CD4-positive, alpha-beta T cell treated with Interleukin-15 for 4 hours (primary cell): ENCODE results near the gene NOD1.
A peak's percentile ranks its signal among the peaks of the same experiment; 100 is the strongest.
"Not testable (repeated sequence)": the region's sequence is repeated elsewhere in the genome, so short reads cannot be mapped to it uniquely, and the experiment has no call there.

Experiments used
- DNase-seq: peaks from one replicate; pipeline ENCODE4 v3.0.0-alpha.2; 2020; ENCODE audit warnings: low spot score

The NOD1 gene

DNA sequence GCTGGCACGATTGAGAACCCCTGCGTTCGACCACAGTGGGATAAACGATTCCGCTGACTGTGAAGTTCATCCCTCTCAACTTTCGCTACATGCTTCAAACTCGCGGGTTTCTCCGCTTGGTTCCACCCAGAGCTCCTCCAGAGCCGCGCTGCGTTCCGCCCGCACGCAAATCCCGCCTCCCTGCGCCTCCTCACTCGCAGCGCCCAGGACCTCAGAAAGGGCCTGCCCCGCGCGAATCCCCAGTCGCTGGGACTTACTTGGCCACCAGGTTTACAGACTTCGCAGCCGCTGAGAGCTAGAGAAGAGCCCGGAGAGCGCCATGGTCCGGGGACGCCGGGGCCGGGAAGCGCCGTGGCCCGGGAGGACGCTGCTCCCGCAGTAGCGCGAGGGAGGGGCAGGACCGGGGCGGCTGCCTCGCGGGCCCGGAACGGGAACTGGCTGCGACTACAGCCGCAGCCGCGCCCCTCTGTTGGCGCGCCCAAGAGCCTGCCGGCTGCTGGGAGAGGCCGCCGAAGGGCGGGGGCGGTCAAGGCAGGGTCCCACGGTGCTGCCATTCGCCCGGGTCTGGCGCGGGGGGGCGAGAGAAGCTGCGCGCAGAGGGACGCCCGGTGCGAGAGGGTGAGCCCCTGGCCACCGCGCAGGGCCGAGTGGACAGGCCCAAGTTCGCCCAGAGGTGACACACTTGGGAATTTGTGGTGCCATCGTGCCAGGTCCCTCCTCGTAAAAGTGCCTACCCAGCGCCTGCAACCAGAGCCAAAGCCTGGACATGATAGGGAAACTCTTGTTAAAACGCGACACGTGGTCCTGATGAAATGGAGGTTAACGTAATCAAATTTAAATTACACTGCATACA is at the start of gene NOD1:
Gene NOD1, minus strand, starts transcription at position 436 of the 853 bp plus-strand sequence. CDS start 21,863 bp downstream, outside the sequence.
- peak; percentile 58 for DNase-seq

- not testable (repeated sequence) for DNase-seq
These were observed 48.7 kb upstream of the NOD1 start for GRCh38 chr7:30527297-30527696.

DNA sequence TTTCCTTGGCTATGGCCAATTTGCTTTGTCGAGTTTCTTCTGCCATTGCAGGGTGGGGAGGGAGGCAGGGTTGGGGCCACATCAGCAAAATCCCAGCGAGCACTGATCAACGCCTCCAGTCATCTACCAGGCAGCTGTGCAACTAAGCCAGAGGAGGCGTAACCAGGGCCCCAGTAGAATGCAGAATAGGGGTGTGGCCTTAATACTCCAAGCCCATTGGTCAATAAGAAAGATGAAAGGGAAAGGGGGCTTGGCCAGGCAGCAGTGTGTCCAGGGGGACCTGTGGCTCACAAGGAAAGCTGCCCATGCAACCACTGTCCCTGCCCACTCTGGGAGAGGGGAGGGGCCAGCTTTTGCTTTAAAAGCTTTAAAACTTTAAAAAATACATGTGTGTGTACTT is 47.6 kb upstream of the NOD1 start:
- DNase-seq = no peak

GRCh38 chr7:30525429-30525828 is 46.8 kb upstream of the NOD1 start:
- no peak for DNase-seq

- no peak for DNase-seq
These were observed 46.0 kb upstream of the NOD1 start for GRCh38 chr7:30524545-30524944.

DNA sequence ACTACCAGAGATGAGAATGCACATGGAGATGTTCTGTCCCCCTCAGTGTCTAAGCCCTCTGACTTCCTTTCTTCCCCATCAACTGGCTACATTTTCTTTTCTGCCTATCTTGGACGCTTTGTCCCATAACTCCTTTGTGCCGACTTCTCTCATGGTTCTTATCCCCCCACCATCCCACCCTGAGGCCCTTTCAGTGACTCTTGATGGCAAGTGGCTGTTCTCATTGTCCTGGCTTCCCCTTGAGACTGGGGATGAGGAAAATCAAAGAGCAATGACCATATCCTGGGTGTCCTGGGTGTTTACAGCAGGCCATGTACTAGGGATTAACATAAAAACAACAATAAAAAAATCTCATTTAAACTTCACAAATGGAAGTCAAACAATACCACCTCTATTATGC is 44.9 kb upstream of the NOD1 start:
- no peak for DNase-seq

GRCh38 chr7:30522159-30522558 is 43.6 kb upstream of the NOD1 start:
- DNase-seq = no peak

DNA sequence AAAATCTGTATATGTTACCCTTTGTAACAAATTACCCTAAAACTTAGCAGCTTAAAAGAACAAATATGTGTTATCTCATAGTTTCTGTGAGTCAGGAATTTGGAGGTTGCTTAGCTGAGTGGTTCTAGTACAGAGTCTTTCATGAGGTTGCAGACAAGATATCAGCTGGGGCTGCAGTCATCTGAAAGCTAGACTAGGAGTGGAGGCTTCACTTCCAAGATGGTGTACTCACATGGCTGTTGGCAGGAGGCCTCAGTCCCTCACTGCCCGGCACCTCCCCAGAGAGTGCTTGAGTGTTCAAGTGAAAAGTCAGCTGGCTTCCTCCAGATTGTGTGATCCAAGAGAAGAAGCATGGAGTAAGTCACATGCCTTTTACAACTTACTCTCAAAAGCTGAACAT is 42.9 kb upstream of the NOD1 start:
- no peak for DNase-seq

DNA sequence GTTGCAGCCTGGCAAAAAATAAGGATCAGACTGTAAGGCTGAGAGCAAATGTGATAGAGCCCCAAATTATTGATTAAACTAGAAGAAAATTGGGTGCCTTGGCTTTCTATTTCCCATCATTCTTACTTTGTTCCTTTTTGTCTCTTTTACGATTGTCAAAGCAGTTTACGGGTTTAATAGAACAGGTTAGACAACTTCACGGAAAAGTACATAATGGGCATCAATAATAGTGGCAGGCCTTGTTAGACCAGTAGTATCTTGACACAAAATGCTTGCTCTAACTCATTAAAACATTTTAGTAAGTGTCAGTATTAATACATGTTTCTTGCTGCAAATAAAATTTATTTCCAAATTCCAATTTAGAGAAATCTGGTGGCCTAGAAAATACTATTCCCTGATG is 40.5 kb upstream of the NOD1 start:
- no peak for DNase-seq

DNA sequence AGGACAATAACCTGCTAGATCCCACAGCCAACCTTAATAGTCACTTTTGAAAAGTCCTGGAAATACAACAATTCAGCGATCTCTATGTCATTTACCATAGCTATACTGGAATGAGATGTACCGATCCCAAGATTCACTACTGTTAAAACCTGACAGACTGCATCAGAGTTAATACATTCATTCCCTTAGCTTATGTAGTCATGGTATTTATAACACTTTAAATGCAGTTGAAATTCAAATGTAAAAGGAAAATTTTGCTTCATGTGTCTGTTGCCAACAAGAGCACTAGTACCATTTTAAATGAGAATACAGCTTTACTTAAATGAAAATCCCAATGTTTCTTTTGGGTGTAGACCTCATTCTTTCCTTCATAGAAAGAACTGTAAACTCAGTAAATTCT is 37.2 kb upstream of the NOD1 start:
- no peak for DNase-seq

DNA sequence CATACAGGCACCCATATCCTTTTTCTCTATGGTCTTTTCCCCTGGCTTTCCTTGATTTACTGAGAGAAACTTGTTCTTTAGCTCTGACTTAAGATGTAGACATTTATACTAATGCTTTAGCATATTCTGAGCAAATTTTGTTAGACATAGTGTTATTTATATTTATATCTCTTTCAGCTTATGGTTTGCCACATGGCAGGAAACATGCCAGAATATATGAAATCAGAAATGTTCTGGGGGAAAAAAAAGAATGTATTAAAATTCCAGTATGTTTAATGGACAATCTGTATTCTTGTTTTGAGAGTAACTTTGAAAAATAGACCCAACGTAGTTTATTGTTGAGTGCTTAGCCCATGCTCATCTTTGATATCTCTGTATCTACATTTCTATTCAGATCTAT is 36.2 kb upstream of the NOD1 start:
- DNase-seq = no peak

- no peak for DNase-seq
These were observed 35.6 kb upstream of the NOD1 start for GRCh38 chr7:30514177-30514576.

- DNase-seq = no peak
These were observed 35.2 kb upstream of the NOD1 start for GRCh38 chr7:30513762-30514161.

DNA sequence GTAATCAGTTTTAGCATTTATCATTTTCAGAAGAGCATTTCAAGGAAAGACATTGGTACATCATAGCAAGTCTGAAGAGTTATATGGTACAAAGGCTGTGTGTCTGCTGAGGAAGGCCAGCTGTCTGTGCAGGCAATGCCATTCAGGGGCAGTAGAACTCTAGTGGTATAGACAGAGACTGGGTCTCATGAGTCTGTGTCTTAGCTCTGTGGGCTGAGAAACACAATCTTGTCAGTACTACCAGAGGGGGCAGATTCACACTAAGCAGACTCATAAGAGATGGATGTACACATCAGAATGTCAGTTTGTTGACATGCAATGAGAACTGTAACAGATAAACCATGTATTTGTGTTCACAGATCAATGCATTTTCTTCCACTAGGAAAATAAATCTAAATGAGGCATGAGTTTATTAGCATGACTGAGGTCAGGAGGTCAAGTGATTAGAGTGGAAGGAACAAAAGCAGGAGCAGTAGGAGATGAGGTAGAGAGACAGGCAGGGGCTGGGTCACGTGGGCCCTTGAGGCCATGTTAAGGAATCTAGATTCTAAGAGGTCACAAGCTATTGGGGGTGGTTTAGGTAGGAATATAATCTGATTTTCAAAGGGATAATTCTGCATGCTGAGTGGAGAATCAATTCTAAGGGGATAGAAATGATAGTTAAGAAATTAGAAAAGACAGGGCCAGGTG is 33.5 kb upstream of the NOD1 start:
- DNase-seq = no peak

- no peak for DNase-seq
These were observed 32.9 kb upstream of the NOD1 start for GRCh38 chr7:30511494-30511893.

DNA sequence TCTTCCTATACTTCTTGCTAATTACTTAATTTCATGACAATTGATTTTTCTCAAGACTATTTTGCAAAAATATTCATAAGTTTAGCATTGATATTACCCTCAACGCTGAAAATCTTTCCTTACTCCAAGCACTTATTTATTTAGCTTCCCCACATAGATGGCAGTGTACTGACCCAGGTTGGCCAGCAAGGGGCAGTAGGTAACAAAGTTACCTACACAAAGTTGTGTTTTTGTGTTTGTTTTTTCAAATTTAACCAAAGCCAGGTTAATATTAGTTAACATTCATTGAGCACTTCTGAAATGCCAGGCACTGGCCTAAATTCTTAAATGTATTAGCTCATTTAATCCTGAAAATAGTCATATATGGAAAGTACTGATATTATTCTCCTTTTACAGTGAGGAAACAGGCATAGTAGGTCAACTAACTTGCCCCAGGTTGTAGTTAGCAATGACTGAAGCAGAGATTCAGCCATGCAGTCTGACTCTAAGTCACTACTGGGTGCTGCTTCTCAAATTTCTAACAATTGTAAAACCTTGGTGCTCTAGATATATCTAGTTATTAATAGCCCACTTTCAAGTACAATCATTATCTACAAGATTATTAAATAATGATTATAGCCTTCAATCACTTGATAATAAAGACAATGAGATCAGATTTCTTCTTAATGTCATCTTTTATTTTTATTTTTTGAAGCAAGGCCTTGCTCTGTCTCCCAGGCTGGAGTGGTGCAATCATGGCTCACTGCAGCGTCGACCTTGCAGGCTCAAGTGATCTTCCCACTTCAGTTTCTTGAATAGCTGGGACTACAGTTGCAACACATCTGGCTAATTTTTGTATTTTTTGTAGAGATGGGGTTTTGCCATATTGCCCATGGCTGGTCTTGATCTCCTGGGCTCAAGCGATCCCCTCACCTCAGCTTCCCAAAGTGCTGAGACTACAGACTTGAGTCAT is 31.8 kb upstream of the NOD1 start:
- peak; percentile 31 for DNase-seq

DNA sequence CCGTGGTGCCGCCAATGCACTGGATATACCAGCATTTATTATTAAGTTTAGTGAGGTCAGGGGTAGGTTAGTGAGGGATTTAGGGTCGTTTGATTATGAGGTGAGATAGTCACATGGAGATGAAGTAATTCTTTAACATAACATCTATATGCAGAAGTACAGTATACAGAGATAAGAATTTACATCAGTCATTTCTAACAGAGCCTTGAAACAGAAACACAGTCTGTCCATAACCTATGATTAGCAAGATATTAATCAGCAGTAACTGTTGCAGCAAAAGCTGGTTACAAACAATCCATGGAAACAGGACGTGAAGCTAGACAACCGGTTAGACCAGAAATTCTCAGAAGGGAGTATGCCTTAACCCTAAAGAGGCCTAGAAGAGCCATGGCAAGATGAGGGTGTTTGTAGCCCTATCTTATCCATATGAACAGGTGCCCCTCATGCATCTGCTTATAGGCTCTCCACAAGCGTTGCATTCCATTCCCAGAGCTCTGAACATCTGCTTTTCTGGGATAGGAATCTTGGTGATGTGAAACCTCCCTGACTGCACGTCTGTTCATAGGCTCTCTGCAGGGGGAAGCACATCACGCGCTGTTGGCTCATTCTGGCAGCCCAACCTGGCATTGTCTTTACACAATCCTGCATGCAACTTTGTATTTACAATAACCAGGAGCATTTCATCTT is 30.7 kb upstream of the NOD1 start:
- not testable (repeated sequence) for DNase-seq

DNA sequence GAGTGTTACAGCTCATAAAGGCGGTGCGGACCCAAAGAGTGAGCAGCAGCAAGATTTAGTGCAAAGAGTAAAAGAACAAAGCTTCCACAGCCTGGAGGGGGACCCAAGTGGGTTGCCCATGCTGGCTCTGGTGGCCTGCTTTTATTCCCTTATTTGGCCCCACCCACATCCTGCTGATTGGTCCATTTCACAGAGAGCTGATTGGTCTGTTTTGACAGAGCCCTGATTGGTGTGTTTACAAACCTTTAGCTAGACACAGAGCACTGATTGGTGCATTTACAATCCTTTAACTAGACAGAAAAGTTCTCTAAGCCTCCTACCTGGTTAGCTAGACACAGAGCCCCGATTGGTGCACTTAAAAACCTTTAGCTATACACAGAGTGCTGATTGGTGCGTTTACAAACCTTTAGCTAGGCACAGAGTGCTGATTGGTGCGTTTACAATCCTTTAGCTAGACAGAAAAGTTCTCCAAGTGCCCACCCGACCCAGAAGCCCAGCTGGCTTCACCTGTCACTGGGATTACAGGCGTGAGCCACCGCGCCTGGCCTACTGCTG is 28.8 kb upstream of the NOD1 start:
- DNase-seq = not testable (repeated sequence)

- no peak for DNase-seq
These were observed 26.7 kb upstream of the NOD1 start for GRCh38 chr7:30505174-30505697.

GRCh38 chr7:30504301-30505173 is 26.0 kb upstream of the NOD1 start, which contains the start of gene GGCT:
Gene GGCT, minus strand, starts transcription at chr7:30504829. Its CDS starts 120 bp downstream, at chr7:30504709.
- DNase-seq = peak; percentile 98
